Measurements from ENCODE around the gene SLC44A1. TPM values are rescaled to one million over a fixed set of nuclear protein-coding genes. Genes with fewer than 3 reads are reported as not detected.

The SLC44A1 gene
- total RNA-seq, 1 donor from 2014 or later, result 48.7 TPM

DNA sequence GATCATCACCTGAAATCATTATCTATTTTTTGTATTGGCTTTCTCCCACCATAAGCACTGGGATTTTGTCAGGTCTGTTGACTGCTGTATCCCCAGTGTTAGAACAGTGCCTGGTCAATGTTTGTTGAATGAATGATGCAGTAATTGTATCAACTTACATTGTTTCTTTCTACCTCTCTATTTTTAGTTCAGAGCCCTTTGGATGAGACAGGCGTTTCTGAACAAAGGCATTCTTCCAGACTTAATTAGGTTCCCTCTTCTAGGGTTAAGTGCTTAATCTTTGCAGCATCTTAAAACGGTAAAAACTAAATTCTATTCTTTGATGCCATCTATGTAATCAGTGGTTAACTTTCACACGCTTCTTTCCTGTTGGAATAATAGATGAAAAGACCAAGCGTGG, 26.3 kb downstream of the SLC44A1 start:
- TF ChIP-seq, protein P1, sequence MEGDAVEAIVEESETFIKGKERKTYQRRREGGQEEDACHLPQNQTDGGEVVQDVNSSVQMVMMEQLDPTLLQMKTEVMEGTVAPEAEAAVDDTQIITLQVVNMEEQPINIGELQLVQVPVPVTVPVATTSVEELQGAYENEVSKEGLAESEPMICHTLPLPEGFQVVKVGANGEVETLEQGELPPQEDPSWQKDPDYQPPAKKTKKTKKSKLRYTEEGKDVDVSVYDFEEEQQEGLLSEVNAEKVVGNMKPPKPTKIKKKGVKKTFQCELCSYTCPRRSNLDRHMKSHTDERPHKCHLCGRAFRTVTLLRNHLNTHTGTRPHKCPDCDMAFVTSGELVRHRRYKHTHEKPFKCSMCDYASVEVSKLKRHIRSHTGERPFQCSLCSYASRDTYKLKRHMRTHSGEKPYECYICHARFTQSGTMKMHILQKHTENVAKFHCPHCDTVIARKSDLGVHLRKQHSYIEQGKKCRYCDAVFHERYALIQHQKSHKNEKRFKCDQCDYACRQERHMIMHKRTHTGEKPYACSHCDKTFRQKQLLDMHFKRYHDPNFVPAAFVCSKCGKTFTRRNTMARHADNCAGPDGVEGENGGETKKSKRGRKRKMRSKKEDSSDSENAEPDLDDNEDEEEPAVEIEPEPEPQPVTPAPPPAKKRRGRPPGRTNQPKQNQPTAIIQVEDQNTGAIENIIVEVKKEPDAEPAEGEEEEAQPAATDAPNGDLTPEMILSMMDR (IDR thresholded peaks at IDR 0.05; ENCODE audit: unreplicated experiment), result no peak
- H3K36me3 Mint-ChIP-seq (ENCODE audit: insufficient read depth), result no peaks in the 10 kb centered on the region
- no peaks in the 10 kb centered on the region for H3K27me3 Mint-ChIP-seq
- no peak for DNase-seq (ENCODE audit: low spot score, unreplicated experiment)
- H3K9me3 Mint-ChIP-seq (ENCODE audit: low read depth), result peaks cover 3% of the 10 kb centered on the region
- H3K4me1 Mint-ChIP-seq (ENCODE audit: low read depth), result peaks cover 14% of the 10 kb centered on the region
- H3K27ac Mint-ChIP-seq, result no peak overlapping the region
- no peak overlapping the region for H3K4me3 Mint-ChIP-seq (ENCODE audit: low read depth)

DNA sequence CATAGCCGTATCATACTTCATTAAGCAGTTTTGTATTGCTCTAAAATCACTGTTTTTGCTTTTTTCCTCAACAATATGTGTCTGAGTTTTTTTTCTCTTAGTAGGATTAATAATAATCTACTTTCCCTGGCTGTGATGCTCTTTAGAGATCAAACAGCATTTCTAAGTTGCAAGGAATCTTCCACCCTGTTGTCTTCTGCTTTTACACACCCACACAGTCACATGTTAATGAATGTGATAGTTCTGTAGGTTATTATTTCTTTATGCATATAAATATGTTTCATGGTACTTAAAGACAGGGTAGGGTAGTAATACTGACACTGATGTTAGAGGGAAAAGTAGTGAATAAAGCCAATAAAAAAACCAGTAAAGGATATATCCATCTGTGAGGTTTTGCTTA, 29.3 kb downstream of the SLC44A1 start:
- Mint-ChIP-seq H3K4me1 (ENCODE audit: low read depth) (peaks cover 10% of the 10 kb centered on the region), H3K4me3 (ENCODE audit: low read depth) (no peak overlapping the region), H3K27me3 (no peaks in the 10 kb centered on the region), H3K27ac (no peak overlapping the region), H3K36me3 (ENCODE audit: insufficient read depth) (no peaks in the 10 kb centered on the region), H3K9me3 (ENCODE audit: low read depth) (no peaks in the 10 kb centered on the region)
- DNase-seq (ENCODE audit: low spot score, unreplicated experiment), result no peak
- TF ChIP-seq, protein P1 (IDR thresholded peaks at IDR 0.05; ENCODE audit: unreplicated experiment), result no peak

GRCh38 chr9:105275111-105275510, 30.7 kb downstream of the SLC44A1 start:
- TF ChIP-seq, protein P1 (IDR thresholded peaks at IDR 0.05; ENCODE audit: unreplicated experiment), result no peak
- Mint-ChIP-seq H3K27me3 (no peaks in the 10 kb centered on the region), H3K27ac (no peak overlapping the region), H3K36me3 (ENCODE audit: insufficient read depth) (no peaks in the 10 kb centered on the region), H3K4me1 (ENCODE audit: low read depth) (peaks cover 6% of the 10 kb centered on the region), H3K9me3 (ENCODE audit: low read depth) (no peaks in the 10 kb centered on the region), H3K4me3 (ENCODE audit: low read depth) (no peak overlapping the region)
- DNase-seq (ENCODE audit: low spot score, unreplicated experiment), result no peak

DNA sequence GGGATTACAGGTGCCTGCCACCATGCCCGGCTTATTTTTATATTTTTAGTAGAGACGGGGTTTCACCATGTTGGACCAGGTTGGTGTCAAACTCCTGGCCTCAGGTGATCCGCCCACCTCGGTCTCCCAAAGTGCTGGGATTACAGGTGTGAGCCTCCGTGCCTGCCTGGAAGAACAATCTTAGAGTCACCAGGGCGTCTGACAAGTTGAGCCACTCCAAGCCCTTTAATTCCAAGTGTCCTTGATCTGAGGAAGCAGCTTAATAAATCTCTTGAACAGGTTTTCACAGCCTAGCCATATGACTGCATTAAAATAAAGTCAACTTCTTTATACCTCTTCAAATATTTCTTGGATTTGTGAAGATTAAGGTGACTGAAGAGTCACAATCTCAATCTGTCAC, 31.5 kb downstream of the SLC44A1 start:
- H3K4me3 Mint-ChIP-seq (ENCODE audit: low read depth), result no peak overlapping the region
- H3K27ac Mint-ChIP-seq, result no peak overlapping the region
- TF ChIP-seq, protein P1 (IDR thresholded peaks at IDR 0.05; ENCODE audit: unreplicated experiment), result no peak
- H3K9me3 Mint-ChIP-seq (ENCODE audit: low read depth), result no peaks in the 10 kb centered on the region
- no peaks in the 10 kb centered on the region for H3K36me3 Mint-ChIP-seq (ENCODE audit: insufficient read depth)
- peaks cover 5% of the 10 kb centered on the region for H3K4me1 Mint-ChIP-seq (ENCODE audit: low read depth)
- no peaks in the 10 kb centered on the region for H3K27me3 Mint-ChIP-seq
- no peak for DNase-seq (ENCODE audit: low spot score, unreplicated experiment)

GRCh38 chr9:105278751-105279150, 34.3 kb downstream of the SLC44A1 start:
- Mint-ChIP-seq H3K27me3 (no peaks in the 10 kb centered on the region), H3K4me1 (ENCODE audit: low read depth) (peaks cover 10% of the 10 kb centered on the region), H3K4me3 (ENCODE audit: low read depth) (no peak overlapping the region), H3K36me3 (ENCODE audit: insufficient read depth) (no peaks in the 10 kb centered on the region), H3K27ac (no peak overlapping the region), H3K9me3 (ENCODE audit: low read depth) (no peaks in the 10 kb centered on the region)
- no peak for DNase-seq (ENCODE audit: low spot score, unreplicated experiment)
- TF ChIP-seq, protein P1 (IDR thresholded peaks at IDR 0.05; ENCODE audit: unreplicated experiment), result no peak
